Measurements from ENCODE around the gene CNTNAP2. TPM values are rescaled to one million over a fixed set of nuclear protein-coding genes. Genes with fewer than 3 reads are reported as not detected.

CNTNAP2 gene
- total and polyA plus RNA-seq, 8 donors: 0.94 to 42.5 (median 38.6) TPM

- DNase-seq: no peak
- H3K36me3 ChIP-seq: no peaks in the 10 kb centered on the region
- intact Hi-C loops (cut with DNase I): no loop called here
- ATAC-seq: no peak
- no peaks in the 10 kb centered on the region for H3K9me3 ChIP-seq
- H3K27ac ChIP-seq: no peak overlapping the region
- H3K4me3 ChIP-seq: no peak overlapping the region
- H3K27me3 ChIP-seq: peaks cover 0 to 2% of the 10 kb centered on the region in 2 donors
- TF ChIP-seq CTCF (IDR thresholded peaks at IDR 0.05): no peak
- no peaks in the 10 kb centered on the region for H3K4me1 ChIP-seq
Measured at GRCh38 chr7:148347981-148348380, 2231.4 kb downstream of the CNTNAP2 start.

GRCh38 chr7:148348466-148348865 is 2231.9 kb downstream of the CNTNAP2 start:
- no peak for TF ChIP-seq CTCF (IDR thresholded peaks at IDR 0.05)
- H3K4me3 ChIP-seq: no peak overlapping the region
- no peaks in the 10 kb centered on the region for H3K9me3 ChIP-seq
- H3K27me3 ChIP-seq: no peaks in the 10 kb centered on the region
- intact Hi-C loops (cut with DNase I): no loop called here
- H3K36me3 ChIP-seq: no peaks in the 10 kb centered on the region
- no peak for DNase-seq
- no peaks in the 10 kb centered on the region for H3K4me1 ChIP-seq
- ATAC-seq: no peak
- H3K27ac ChIP-seq: no peak overlapping the region

GRCh38 chr7:148356303-148356702 is 2239.7 kb downstream of the CNTNAP2 start:
- intact Hi-C loops (cut with DNase I): no loop called here
- H3K27ac ChIP-seq: no peak overlapping the region
- H3K36me3 ChIP-seq: no peaks in the 10 kb centered on the region
- no peak for TF ChIP-seq CTCF (IDR thresholded peaks at IDR 0.05)
- DNase-seq (peak in 1 of 4 donors; percentile 60), ATAC-seq (no peak)
- no peaks in the 10 kb centered on the region for H3K4me1 ChIP-seq
- H3K4me3 ChIP-seq: no peak overlapping the region
- no peaks in the 10 kb centered on the region for H3K27me3 ChIP-seq
- no peaks in the 10 kb centered on the region for H3K9me3 ChIP-seq

- TF ChIP-seq CTCF (IDR thresholded peaks at IDR 0.05): no peak
Measured at GRCh38 chr7:148362541-148362940, 2245.9 kb downstream of the CNTNAP2 start.

GRCh38 chr7:148367731-148368475 is 2251.3 kb downstream of the CNTNAP2 start:
- no peak for DNase-seq
- no peaks in the 10 kb centered on the region for H3K9me3 ChIP-seq
- TF ChIP-seq CTCF (IDR thresholded peaks at IDR 0.05): no peak
- H3K4me3 ChIP-seq: no peak overlapping the region
- H3K4me1 ChIP-seq: no peaks in the 10 kb centered on the region
- intact Hi-C loops (cut with DNase I): no loop called here
- no peaks in the 10 kb centered on the region for H3K27me3 ChIP-seq
- H3K36me3 ChIP-seq: no peaks in the 10 kb centered on the region
- no peak overlapping the region for H3K27ac ChIP-seq
- no peak for ATAC-seq

More at GRCh38 chr7:148362541-148362940, 2245.9 kb downstream of the CNTNAP2 start:
- no peaks in the 10 kb centered on the region for H3K36me3 ChIP-seq
- no peak for ATAC-seq
- H3K4me1 ChIP-seq: no peaks in the 10 kb centered on the region
- DNase-seq: no peak
- H3K4me3 ChIP-seq: no peak overlapping the region
- intact Hi-C loops (cut with DNase I): no loop called here
- no peaks in the 10 kb centered on the region for H3K9me3 ChIP-seq
- no peaks in the 10 kb centered on the region for H3K27me3 ChIP-seq
- no peak overlapping the region for H3K27ac ChIP-seq

Data from left lung (tissue), 10 donors.